Esophagus muscularis mucosa (tissue), 4 donors: ENCODE data around the gene UBE2QL1. TPM values are rescaled to one million over a fixed set of nuclear protein-coding genes. Genes with fewer than 3 reads are reported as not detected.
"Not testable (repeated sequence)": the region's sequence is repeated elsewhere in the genome, so short reads cannot be mapped to it uniquely, and the experiment has no call there.

Experiments
- DNase-seq: peaks from one replicate; pipeline ENCODE4 v3.0.0-alpha.2; 2017; ENCODE audit errors: extremely low spot score
- H3K27ac ChIP-seq, 4 donors: fragments of 200-600 bp; sonication (generic); replicated peaks in 1 of 4; 1 replicate in 3 of 4; 2 replicates in 1 of 4; pipeline ENCODE4 v1.5.1; 2016 to 2019; ENCODE audit warnings: mild to moderate bottlenecking in 1 of 4
- H3K27me3 ChIP-seq, 4 donors: fragments of 200-600 bp; sonication (generic); one replicate each; pipeline versions ENCODE4 v1.5.1 to v1.6.0; 2016 to 2019
- H3K36me3 ChIP-seq, 4 donors: fragments of 200-600 bp; sonication (generic); one replicate each; pipeline ENCODE4 v1.5.1; 2016 to 2019
- H3K4me1 ChIP-seq, 4 donors: fragments of 200-600 bp; sonication (generic); one replicate each; pipeline ENCODE4 v1.5.1; 2016 to 2019
- H3K4me3 ChIP-seq, 4 donors: fragments of 200-600 bp; sonication (generic); 1 replicate in 2 of 4; 2 replicates in 2 of 4; pipeline ENCODE4 v1.5.1; 2016 to 2019; ENCODE audit warnings: mild to moderate bottlenecking in 4 of 4, moderate library complexity in 1 of 4
- H3K9me3 ChIP-seq, 4 donors: fragments of 200-600 bp; sonication (generic); 1 replicate in 3 of 4; 2 replicates in 1 of 4; pipeline ENCODE4 v1.5.1; 2016 to 2019
- EP300 ChIP-seq: sonication (generic); formaldehyde crosslinking; IDR thresholded peaks from one replicate; pipeline ENCODE4 v1.6.1; 2017; ENCODE audit warnings: antibody characterized with exemption
- POLR2A ChIP-seq: fragments of 450-650 bp; IDR thresholded peaks from one replicate; pipeline ENCODE4 v1.6.1; 2017; ENCODE audit warnings: antibody characterized with exemption, moderate library complexity, mild to moderate bottlenecking, low read depth
- POLR2AphosphoS5 ChIP-seq, 2 donors: sonication (generic); formaldehyde crosslinking; IDR thresholded peaks; one replicate each; pipeline ENCODE4 v1.6.1; 2017; ENCODE audit warnings: antibody characterized with exemption in 2 of 2
- WGBS: methylation state at CpG from one replicate; pipeline ENCODE4 v1.1.5; 2018; 5-methylcytosine and 5-hydroxymethylcytosine counted together
- intact Hi-C: fragments of 100-400 bp; cut with DNase I; formaldehyde crosslinking; loops from one replicate; pipeline ENCODE4 v1.15.1; 2023
- total RNA-seq, 4 donors: library from RNA; depleted of rRNA; stranded (reverse); fragments of >200 nt; gene quantifications; one replicate each; pipeline versions ENCODE4 v1.1.0 to v1.2.1, GENCODE V29; 2016
- TF ChIP-seq, protein P1 (sequence below), 3 experiments: fragments of 200-600 bp in 2 of 3; fragments of 450-650 bp in 1 of 3; sonication (generic) in 2 of 3; IDR thresholded peaks; one replicate each; pipeline ENCODE4 v1.5.1; 2017 to 2019; ENCODE audit warnings: antibody characterized with exemption in 3 of 3, mild to moderate bottlenecking in 2 of 3, moderate library complexity in 1 of 3

Gene UBE2QL1
- total RNA-seq, 4 donors from 2014 or later = under 0.01 to 1.6 (median 0.82) TPM

DNA sequence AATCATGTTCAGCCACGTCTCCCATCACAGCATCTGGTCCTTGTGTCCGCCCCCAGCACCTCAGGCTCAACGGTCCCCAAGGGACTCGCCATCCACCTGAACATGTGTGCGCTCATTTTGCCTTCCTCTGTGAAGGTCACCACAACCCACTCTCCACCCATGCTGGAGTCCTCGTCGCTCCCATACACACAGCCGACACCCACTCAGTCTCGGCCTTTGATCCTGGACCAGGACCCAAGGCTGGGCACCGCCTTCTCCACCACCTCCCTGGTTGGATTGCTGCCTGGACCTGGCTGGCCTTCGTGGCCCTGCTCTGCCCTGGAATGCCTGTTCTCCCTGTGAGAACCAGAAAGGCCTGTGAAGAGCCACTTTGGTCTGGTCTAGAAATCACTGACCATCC, 60.3 kb downstream of the UBE2QL1 start:
- 87% methylated on average over 11 of the region's 11 CpGs for WGBS
- Histone ChIP-seq H3K36me3 (no peaks in the 10 kb centered on the region), H3K27me3 (peaks cover 0 to 5% (median 0%) of the 10 kb centered on the region in 4 donors), H3K27ac (no peak overlapping the region), H3K9me3 (no peaks in the 10 kb centered on the region), H3K4me1 (no peaks in the 10 kb centered on the region), H3K4me3 (no peak overlapping the region)
- intact Hi-C loops = no loop called here
- DNase-seq = no peak
- TF ChIP-seq POLR2A = no peak
- no peak for TF ChIP-seq EP300
- no peak for TF ChIP-seq POLR2AphosphoS5 (IDR thresholded peaks at IDR 0.05)
- TF ChIP-seq, protein P1, sequence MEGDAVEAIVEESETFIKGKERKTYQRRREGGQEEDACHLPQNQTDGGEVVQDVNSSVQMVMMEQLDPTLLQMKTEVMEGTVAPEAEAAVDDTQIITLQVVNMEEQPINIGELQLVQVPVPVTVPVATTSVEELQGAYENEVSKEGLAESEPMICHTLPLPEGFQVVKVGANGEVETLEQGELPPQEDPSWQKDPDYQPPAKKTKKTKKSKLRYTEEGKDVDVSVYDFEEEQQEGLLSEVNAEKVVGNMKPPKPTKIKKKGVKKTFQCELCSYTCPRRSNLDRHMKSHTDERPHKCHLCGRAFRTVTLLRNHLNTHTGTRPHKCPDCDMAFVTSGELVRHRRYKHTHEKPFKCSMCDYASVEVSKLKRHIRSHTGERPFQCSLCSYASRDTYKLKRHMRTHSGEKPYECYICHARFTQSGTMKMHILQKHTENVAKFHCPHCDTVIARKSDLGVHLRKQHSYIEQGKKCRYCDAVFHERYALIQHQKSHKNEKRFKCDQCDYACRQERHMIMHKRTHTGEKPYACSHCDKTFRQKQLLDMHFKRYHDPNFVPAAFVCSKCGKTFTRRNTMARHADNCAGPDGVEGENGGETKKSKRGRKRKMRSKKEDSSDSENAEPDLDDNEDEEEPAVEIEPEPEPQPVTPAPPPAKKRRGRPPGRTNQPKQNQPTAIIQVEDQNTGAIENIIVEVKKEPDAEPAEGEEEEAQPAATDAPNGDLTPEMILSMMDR (IDR thresholded peaks at IDR 0.05) = no peak

DNA sequence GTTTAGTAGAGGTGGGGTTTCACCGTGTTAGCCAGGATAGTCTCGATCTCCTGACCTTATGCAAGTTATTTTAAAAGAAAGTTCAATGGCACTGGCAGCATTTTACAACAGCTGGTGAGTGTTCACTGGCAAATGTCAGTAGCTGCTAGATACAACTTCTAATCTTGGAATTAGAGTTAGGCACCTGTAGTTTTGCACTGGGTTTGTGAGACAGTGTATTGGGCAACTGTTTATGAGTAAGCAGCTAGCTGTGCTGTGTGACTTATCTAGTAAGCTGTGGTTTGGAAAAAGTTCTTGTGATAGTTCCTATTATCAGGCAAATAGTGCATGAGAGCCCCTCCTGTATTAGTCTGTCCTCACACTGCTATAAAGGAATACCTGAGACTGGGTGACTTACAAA, 61.5 kb downstream of the UBE2QL1 start:
- intact Hi-C loops = no loop called here
- WGBS = 78% methylated on average over 2 of the region's 2 CpGs
- Histone ChIP-seq H3K9me3 (no peaks in the 10 kb centered on the region), H3K36me3 (no peaks in the 10 kb centered on the region), H3K27ac (no peak overlapping the region), H3K4me3 (no peak overlapping the region), H3K4me1 (no peaks in the 10 kb centered on the region), H3K27me3 (peaks cover 0 to 5% (median 0%) of the 10 kb centered on the region in 4 donors)
- no peak for DNase-seq
- TF ChIP-seq, protein P1 (IDR thresholded peaks at IDR 0.05) = no peak
- TF ChIP-seq POLR2AphosphoS5 (IDR thresholded peaks at IDR 0.05) (no peak), POLR2A (no peak), EP300 (no peak)

DNA sequence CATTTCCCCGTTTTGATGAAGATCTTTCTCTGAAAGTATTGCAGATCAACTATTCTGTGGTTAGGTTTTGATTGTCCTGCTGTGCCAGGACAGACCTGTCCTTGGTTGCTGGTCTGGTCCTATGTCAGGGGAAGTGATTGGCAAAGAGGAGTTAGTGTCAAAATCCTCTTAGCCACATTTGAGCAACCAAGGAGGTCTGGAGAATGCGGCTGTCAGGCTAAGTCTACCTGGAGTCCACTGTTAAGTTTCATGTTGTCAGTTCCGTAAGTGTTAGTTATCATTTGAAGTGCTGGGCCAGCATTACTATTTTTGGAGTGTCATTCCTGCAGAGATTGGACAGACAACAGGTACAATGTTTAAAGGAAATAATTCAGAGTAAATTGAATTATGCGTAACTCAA, 62.3 kb downstream of the UBE2QL1 start:
- no peaks in the 10 kb centered on the region for H3K9me3 ChIP-seq
- H3K27me3 ChIP-seq = peaks cover 0 to 5% (median 0%) of the 10 kb centered on the region in 4 donors
- H3K4me1 ChIP-seq = no peaks in the 10 kb centered on the region
- TF ChIP-seq POLR2A (no peak), EP300 (no peak), POLR2AphosphoS5 (IDR thresholded peaks at IDR 0.05) (no peak)
- TF ChIP-seq, protein P1 (IDR thresholded peaks at IDR 0.05) = no peak
- DNase-seq = no peak
- no peaks in the 10 kb centered on the region for H3K36me3 ChIP-seq
- WGBS = 94% methylated on average over 4 of the region's 4 CpGs
- H3K4me3 ChIP-seq = no peak overlapping the region
- no peak overlapping the region for H3K27ac ChIP-seq
- intact Hi-C loops = no loop called here

DNA sequence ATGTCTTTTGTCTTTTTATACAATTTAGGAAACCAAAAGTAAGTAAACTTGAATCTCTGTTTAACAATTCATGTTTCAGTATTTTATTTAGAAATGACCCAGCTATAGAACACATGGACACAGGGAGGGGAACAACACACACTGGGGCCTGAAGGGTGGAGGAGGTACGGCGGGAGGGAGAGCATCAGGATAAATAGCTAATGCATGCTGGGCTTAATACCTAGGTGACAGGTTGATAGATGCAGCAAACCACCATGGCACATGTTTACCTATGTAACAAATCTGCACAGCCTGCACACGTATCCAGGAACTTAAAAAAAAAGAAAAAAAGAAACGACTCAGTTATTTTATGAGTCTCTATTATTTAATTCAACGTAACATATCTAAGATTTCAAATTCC, 67.2 kb downstream of the UBE2QL1 start:
- H3K27me3 ChIP-seq, H3K36me3 ChIP-seq, H3K9me3 ChIP-seq, intact Hi-C loops, H3K27ac ChIP-seq, H3K4me3 ChIP-seq, DNase-seq, H3K4me1 ChIP-seq: not testable (repeated sequence)
- 36% methylated on average over 5 of the region's 5 CpGs for WGBS

DNA sequence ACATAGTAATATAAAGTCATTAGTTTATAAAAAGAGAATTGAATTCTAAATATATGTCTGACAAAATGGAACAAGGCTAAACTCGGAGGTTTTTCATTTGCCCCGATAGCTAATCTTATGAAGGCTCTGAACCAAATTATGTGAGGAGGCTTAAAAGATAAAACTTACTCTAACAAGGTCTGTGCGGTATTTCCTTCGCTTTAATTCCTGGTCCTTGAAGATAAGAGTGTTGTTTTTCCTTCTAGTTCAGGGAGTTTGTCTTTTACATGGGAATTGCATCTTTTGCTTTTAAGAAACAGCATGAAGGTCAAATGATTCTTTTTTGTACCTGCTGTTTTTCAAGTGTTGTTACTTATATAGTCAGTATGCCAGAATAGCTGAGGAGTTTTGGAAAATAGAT, 68.2 kb downstream of the UBE2QL1 start:
- Histone ChIP-seq H3K27ac (no peak overlapping the region), H3K27me3 (peaks cover 0 to 9% (median 0%) of the 10 kb centered on the region in 4 donors), H3K4me1 (no peaks in the 10 kb centered on the region), H3K9me3 (no peaks in the 10 kb centered on the region), H3K36me3 (no peaks in the 10 kb centered on the region), H3K4me3 (no peak overlapping the region)
- no peak for DNase-seq
- intact Hi-C loops = no loop called here
- no peak for TF ChIP-seq EP300
- no peak for TF ChIP-seq POLR2A
- TF ChIP-seq, protein P1 (IDR thresholded peaks at IDR 0.05) = no peak
- TF ChIP-seq POLR2AphosphoS5 (IDR thresholded peaks at IDR 0.05) = no peak
- 77% methylated on average over 4 of the region's 4 CpGs for WGBS
